Measurements from ENCODE around the gene UBASH3A. TPM values are rescaled to one million over a fixed set of nuclear protein-coding genes. Genes with fewer than 3 reads are reported as not detected.

Gene UBASH3A
- total RNA-seq, 2 donors from 2014 or later, result 0.93 to 1.5 TPM

- Histone ChIP-seq H3K9me3 (no peaks in the 10 kb centered on the region), H3K4me3 (no peak overlapping the region), H3K4me1 (no peaks in the 10 kb centered on the region), H3K36me3 (no peaks in the 10 kb centered on the region), H3K27ac (no peak overlapping the region), H3K27me3 (no peaks in the 10 kb centered on the region), H3K9ac (ENCODE audit: low read depth in 2 of 2, low read length in 2 of 2) (no peak overlapping the region)
- intact Hi-C loops (cut with DNase I), result no loop called here
- DNase-seq, result no peak
- no peak for TF ChIP-seq CTCF (IDR thresholded peaks at IDR 0.05)
Observed at GRCh38 chr21:42358937-42359336, 44.8 kb upstream of the UBASH3A start.

DNA sequence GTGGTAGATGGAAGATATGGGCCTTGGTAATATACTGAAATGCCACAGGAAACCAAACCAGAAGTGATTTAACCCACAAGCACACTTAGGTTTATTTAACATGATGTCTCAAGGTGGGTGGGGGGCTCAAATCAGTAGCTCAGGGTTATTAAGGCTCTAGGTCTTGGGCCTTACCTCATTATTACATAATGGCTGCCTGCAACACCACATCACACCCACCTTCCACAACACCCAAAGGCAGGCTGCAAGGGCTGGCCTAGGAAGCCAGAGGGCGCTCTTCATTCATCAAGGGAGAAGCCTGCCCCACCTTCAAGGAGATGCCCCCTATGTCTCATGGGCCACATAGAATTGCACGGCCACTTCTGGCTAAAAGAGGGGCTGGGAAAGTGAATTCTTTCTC lies 43.4 kb upstream of the UBASH3A start:
- intact Hi-C loops (cut with DNase I), result no loop called here
- Histone ChIP-seq H3K9ac (ENCODE audit: low read depth in 2 of 2, low read length in 2 of 2) (no peak overlapping the region), H3K4me3 (no peak overlapping the region), H3K27me3 (no peaks in the 10 kb centered on the region), H3K4me1 (no peaks in the 10 kb centered on the region), H3K36me3 (no peaks in the 10 kb centered on the region), H3K9me3 (no peaks in the 10 kb centered on the region), H3K27ac (no peak overlapping the region)
- no peak for DNase-seq
- TF ChIP-seq CTCF (IDR thresholded peaks at IDR 0.05), result no peak

- H3K27me3 ChIP-seq, result no peaks in the 10 kb centered on the region
- no peaks in the 10 kb centered on the region for H3K36me3 ChIP-seq
- H3K27ac ChIP-seq, result no peak overlapping the region
- no peaks in the 10 kb centered on the region for H3K4me1 ChIP-seq
- H3K4me3 ChIP-seq, result no peak overlapping the region
- DNase-seq, result no peak
- TF ChIP-seq CTCF (IDR thresholded peaks at IDR 0.05), result no peak
- no peak overlapping the region for H3K9ac ChIP-seq (ENCODE audit: low read depth in 2 of 2, low read length in 2 of 2)
- H3K9me3 ChIP-seq, result no peaks in the 10 kb centered on the region
- intact Hi-C loops (cut with DNase I), result no loop called here
Observed at GRCh38 chr21:42361286-42361685, 42.4 kb upstream of the UBASH3A start.

DNA sequence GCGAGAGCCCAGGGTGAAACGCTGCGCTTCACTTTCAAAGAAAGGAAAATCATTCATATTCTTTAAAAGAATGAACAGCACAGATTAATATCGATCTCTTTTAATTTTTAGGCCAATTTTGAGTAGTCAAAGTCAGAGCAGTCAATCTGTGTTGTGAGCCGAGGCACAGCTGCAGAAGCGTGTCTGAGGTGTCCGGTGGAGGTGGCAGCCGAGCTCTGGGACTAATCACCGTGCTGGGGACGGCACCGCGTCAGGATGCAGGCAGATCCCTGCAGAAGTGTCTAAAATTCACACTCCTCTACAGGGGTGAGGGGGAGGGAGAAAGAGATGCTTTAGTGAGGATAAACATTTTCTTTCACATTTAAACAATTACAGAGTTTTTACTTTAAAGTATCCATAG lies 41.5 kb upstream of the UBASH3A start:
- no peak overlapping the region for H3K27ac ChIP-seq
- H3K4me1 ChIP-seq, result no peaks in the 10 kb centered on the region
- no peak for DNase-seq
- no peaks in the 10 kb centered on the region for H3K9me3 ChIP-seq
- no peak overlapping the region for H3K4me3 ChIP-seq
- H3K36me3 ChIP-seq, result no peaks in the 10 kb centered on the region
- intact Hi-C loops (cut with DNase I), result no loop called here
- no peaks in the 10 kb centered on the region for H3K27me3 ChIP-seq
- no peak for TF ChIP-seq CTCF (IDR thresholded peaks at IDR 0.05)
- H3K9ac ChIP-seq (ENCODE audit: low read depth in 2 of 2, low read length in 2 of 2), result no peak overlapping the region

- Histone ChIP-seq H3K4me1 (no peaks in the 10 kb centered on the region), H3K27ac (no peak overlapping the region), H3K36me3 (no peaks in the 10 kb centered on the region), H3K9ac (ENCODE audit: low read depth in 2 of 2, low read length in 2 of 2) (no peak overlapping the region), H3K4me3 (no peak overlapping the region), H3K9me3 (no peaks in the 10 kb centered on the region), H3K27me3 (no peaks in the 10 kb centered on the region)
- no peak for TF ChIP-seq CTCF (IDR thresholded peaks at IDR 0.05)
- intact Hi-C loops (cut with DNase I), result no loop called here
- no peak for DNase-seq
Observed at GRCh38 chr21:42362700-42363099, 41.0 kb upstream of the UBASH3A start.

GRCh38 chr21:42363312-42363711 lies 40.4 kb upstream of the UBASH3A start:
- no peak for TF ChIP-seq CTCF (IDR thresholded peaks at IDR 0.05)
- Histone ChIP-seq H3K4me3 (no peak overlapping the region), H3K9ac (ENCODE audit: low read depth in 2 of 2, low read length in 2 of 2) (no peak overlapping the region), H3K4me1 (no peaks in the 10 kb centered on the region), H3K36me3 (no peaks in the 10 kb centered on the region), H3K9me3 (no peaks in the 10 kb centered on the region), H3K27me3 (no peaks in the 10 kb centered on the region), H3K27ac (no peak overlapping the region)
- intact Hi-C loops (cut with DNase I), result no loop called here
- DNase-seq, result no peak
